ENCODE data around the gene LRRC32.

GRCh38 chr11:76673176-76674142 is 2.9 kb upstream of the LRRC32 start:
- TF ChIP-seq MAX (IDR thresholded peaks at IDR 0.05), result no peak
- no peak for TF ChIP-seq CTCF (IDR thresholded peaks at IDR 0.05)
- TF ChIP-seq REST (IDR thresholded peaks at IDR 0.05), result no peak
- TF ChIP-seq BHLHE40 (IDR thresholded peaks at IDR 0.05; ENCODE audit: low read depth, low read length), result no peak
- no peak for TF ChIP-seq RFX5 (IDR thresholded peaks at IDR 0.05)
- no peak for TF ChIP-seq USF2 (IDR thresholded peaks at IDR 0.05)
- TF ChIP-seq EHF (CRISPR knock-in tag; IDR thresholded peaks at IDR 0.05), result no peak

All from A549 (cell line).